ENCODE results near the gene SYNGR3. TPM values are rescaled to one million over a fixed set of nuclear protein-coding genes. Genes with fewer than 3 reads are reported as not detected.
A peak's percentile ranks its signal among the peaks of the same experiment; 100 is the strongest.

Gene SYNGR3
- total RNA-seq, 4 donors from 2014 or later = 1.3 to 3.9 (median 3.3) TPM; not detected in 1

DNA sequence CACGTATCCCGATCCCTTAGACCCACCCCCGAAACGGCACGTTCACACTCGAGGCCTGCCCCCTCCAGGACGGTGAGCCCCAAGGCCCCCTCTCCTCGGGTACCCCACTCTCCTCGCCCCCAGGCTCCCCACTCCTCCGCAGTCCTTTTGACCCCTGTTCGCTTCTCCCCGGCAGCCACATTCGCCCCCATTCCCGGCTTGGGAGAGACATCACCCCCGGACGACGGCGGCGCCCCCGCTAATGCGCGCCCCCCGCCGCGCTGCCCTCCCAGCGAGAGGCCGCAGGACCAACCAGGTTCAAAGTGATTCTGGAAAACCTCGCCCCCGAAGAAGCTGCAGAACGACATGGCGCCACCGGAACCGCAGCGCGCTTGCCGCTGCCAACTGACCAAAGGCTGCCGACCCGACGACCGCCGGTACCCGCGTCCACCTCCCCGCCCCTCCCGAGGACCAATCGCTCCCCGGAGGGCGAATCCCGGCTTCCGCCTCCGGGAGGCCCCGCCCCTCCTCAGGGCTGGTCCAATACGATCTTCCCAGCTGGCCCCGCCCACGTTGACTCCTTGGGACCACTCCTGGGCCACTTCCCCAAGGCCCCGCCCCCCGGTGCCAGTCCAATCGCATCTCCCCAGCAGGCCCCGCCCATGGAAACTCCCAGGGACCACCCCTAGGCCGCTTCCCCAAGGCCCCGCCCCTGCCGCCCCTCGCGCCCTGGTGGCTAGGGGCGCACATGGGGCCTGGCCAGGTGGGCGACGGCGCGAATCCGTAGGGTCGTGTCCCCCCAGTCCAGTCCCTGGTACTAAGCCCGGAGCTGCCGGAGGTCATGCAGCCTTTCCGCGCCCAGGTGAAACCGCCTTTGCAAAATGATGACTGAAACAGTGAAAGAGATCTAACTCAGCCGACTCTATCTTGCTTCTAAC, 46.7 kb upstream of the SYNGR3 start, which contains the start of gene MSRB1:
MSRB1 (minus strand) TSS at position 390 of the 917 bp plus-strand sequence; CDS start at position 347, 43 bp downstream.
- peak; percentile 94 to 97 for TF ChIP-seq POLR2A (IDR thresholded peaks at IDR 0.05)
- TF ChIP-seq, protein P1, sequence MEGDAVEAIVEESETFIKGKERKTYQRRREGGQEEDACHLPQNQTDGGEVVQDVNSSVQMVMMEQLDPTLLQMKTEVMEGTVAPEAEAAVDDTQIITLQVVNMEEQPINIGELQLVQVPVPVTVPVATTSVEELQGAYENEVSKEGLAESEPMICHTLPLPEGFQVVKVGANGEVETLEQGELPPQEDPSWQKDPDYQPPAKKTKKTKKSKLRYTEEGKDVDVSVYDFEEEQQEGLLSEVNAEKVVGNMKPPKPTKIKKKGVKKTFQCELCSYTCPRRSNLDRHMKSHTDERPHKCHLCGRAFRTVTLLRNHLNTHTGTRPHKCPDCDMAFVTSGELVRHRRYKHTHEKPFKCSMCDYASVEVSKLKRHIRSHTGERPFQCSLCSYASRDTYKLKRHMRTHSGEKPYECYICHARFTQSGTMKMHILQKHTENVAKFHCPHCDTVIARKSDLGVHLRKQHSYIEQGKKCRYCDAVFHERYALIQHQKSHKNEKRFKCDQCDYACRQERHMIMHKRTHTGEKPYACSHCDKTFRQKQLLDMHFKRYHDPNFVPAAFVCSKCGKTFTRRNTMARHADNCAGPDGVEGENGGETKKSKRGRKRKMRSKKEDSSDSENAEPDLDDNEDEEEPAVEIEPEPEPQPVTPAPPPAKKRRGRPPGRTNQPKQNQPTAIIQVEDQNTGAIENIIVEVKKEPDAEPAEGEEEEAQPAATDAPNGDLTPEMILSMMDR (IDR thresholded peaks at IDR 0.05) = peak in 2 of 6 experiments; percentile 12 to 20
- Histone ChIP-seq H3K36me3 (peaks cover 0 to 26% (median 0%) of the 10 kb centered on the region in 3 donors), H3K4me1 (peaks cover 5 to 37% (median 15%) of the 10 kb centered on the region in 4 donors), H3K27ac (peak within 1 kb of the TSS; percentile 60 to 81 (median 78)), H3K9me3 (no peaks in the 10 kb centered on the region), H3K4me3 (peak within 1 kb of the TSS; percentile 57 to 87 (median 78)), H3K27me3 (no peaks in the 10 kb centered on the region)
- peak; percentile 100 for DNase-seq

DNA sequence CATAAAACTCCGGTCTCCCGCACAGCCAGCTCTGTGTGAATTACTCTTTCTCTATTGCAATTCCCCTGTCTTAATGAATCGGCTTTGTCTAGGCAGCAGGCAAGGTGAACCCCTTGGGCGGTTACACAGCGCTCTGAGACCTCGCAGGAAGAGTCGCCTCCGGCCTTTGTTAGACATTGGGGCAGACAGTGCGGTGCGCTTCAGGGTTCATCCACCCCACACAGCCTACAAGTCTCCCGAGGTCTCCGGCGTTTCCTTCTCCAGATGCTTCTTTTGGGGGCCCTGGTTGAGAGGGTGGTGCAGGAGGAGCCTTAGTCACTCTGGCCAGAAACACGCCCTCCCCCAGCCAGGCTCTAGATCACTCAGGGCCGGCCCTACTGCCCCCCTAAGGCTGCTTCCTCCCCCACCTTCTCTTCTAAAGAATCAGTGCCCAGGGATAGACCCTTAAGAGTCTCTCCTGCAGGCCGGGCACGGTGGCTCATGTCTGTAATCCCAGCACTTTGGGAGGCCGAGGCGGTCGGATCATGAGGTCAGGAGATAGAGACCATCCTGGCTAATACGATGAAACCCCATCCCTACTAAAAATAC, 45.1 kb upstream of the SYNGR3 start:
- Histone ChIP-seq H3K27ac (no peak overlapping the region), H3K4me3 (no peak overlapping the region), H3K27me3 (no peaks in the 10 kb centered on the region), H3K4me1 (peaks cover 5 to 32% (median 14%) of the 10 kb centered on the region in 4 donors), H3K36me3 (peaks cover 0 to 11% (median 0%) of the 10 kb centered on the region in 3 donors), H3K9me3 (no peaks in the 10 kb centered on the region)
- TF ChIP-seq POLR2A (IDR thresholded peaks at IDR 0.05) = no peak
- TF ChIP-seq, protein P1 (IDR thresholded peaks at IDR 0.05) = no peak
- no peak for DNase-seq

DNA sequence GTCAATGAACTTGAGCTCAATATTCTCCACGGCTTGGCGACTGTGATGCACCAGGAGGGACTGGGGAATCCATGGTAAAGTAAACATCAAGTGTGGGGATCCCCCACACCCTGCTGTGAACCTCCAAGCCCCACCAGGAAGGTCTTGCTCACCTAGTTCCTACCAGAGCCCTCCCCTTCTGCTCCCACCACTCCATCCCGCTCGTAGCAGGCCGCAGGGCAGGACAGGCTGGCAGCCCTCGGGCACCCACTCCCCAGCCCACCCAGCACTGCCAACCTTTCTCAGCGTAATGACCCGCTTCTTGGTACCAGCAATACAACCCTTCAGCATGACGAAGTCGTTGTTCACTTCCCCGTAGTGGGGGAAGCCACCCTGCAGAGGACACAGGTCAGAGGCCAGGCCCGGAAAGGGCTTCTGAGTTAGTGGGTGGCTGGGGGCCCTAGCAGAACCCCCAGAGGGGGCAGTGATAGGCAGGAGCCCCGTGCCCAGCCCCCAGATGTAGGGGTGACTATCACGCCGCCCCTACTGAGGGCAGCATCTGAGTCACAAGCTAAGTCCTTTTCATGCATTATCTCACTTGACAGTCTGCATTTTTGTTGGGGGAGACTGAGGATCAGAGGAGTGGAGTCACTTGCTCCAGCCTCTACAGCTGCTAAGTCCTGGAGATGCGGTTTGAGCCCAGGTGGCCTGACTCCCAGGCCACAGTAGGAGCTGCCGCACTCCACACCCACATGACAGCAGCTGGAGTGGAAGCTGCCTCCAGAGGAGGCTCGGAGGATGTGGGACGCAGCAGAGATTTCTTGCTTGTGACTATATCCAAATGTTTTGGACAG, 44.0 kb upstream of the SYNGR3 start:
- Histone ChIP-seq H3K27ac (no peak overlapping the region), H3K27me3 (no peaks in the 10 kb centered on the region), H3K36me3 (peaks cover 0 to 2% (median 0%) of the 10 kb centered on the region in 3 donors), H3K4me3 (no peak overlapping the region), H3K9me3 (no peaks in the 10 kb centered on the region), H3K4me1 (peaks cover 5 to 22% (median 12%) of the 10 kb centered on the region in 4 donors)
- no peak for DNase-seq
- TF ChIP-seq, protein P1 (IDR thresholded peaks at IDR 0.05) = no peak

DNA sequence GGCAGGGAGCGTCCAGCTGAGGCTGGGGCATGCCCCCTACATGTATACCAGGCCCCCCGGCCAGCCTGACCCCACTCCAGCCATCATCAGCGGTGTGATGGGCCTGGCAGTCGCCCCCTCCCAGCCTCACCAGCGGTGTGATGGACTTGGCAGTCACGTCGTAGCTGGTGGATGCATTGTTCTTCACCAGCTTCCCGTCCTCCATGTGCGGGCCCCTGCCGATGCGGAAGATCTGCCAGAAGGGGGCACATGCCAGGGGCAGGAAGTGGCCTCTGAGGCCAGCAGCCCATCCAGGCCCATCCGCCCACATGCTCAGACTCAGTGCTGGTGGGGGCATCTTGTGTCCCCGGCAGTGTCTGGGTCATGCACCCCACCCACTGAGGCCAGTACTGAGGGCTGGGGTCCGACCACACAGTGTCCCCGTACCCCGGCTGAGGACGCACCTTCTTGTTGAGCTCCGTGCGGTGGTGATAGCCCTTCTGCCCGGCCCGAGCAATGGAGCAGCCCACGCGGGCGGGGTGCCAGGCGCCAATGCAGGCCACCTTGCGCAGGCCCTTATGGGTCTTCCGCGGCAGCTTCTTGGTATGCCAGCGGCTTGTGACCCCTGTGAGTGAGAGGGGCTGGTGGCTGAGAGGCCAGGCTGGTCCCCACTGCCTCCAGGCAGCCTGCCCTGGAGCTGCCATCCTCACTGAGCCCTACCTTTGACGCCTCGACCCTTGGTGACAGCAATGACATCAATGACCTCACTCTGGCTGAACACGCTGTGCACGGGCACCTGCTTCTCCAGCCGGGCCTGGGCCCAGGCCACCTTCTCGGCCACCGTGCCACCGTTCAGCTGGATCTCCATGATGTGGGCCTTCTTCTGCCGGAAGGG, 43.0 kb upstream of the SYNGR3 start:
- H3K27me3 ChIP-seq = no peaks in the 10 kb centered on the region
- H3K4me3 ChIP-seq = no peak overlapping the region
- no peaks in the 10 kb centered on the region for H3K9me3 ChIP-seq
- TF ChIP-seq POLR2A (IDR thresholded peaks at IDR 0.05) = no peak
- TF ChIP-seq, protein P1 (IDR thresholded peaks at IDR 0.05) = no peak
- H3K36me3 ChIP-seq = no peaks in the 10 kb centered on the region
- peaks cover 0 to 12% (median 9%) of the 10 kb centered on the region in 4 donors for H3K4me1 ChIP-seq
- H3K27ac ChIP-seq = no peak overlapping the region
- DNase-seq = no peak
